Transverse colon (tissue), 4 donors: Measurements from ENCODE around the gene SHC2.

Source experiments
- EP300 ChIP-seq: sonication (generic); formaldehyde crosslinking; IDR thresholded peaks from one replicate; pipeline ENCODE4 v1.6.1; 2017; ENCODE audit warnings: antibody characterized with exemption, low read depth
- POLR2A ChIP-seq: fragments of 450-650 bp; IDR thresholded peaks from one replicate; pipeline ENCODE4 v1.6.1; 2016; ENCODE audit warnings: antibody characterized with exemption, mild to moderate bottlenecking, moderate library complexity
- POLR2AphosphoS5 ChIP-seq, 3 donors: sonication (generic); formaldehyde crosslinking; IDR thresholded peaks; one replicate each; pipeline ENCODE4 v1.6.1; 2016; ENCODE audit warnings: antibody characterized with exemption in 3 of 3
- TF ChIP-seq, protein P1 (sequence below), 5 experiments: fragments of 200-600 bp in 3 of 5; fragments of 450-650 bp in 2 of 5; sonication (generic) in 3 of 5; IDR thresholded peaks; 1 replicate in 2 of 5; 2 replicates in 3 of 5; pipeline ENCODE4 v1.5.1; 2016 to 2017; ENCODE audit warnings: antibody characterized with exemption in 5 of 5, inconsistent platforms in 3 of 5, mild to moderate bottlenecking in 2 of 5, moderate library complexity in 1 of 5

DNA sequence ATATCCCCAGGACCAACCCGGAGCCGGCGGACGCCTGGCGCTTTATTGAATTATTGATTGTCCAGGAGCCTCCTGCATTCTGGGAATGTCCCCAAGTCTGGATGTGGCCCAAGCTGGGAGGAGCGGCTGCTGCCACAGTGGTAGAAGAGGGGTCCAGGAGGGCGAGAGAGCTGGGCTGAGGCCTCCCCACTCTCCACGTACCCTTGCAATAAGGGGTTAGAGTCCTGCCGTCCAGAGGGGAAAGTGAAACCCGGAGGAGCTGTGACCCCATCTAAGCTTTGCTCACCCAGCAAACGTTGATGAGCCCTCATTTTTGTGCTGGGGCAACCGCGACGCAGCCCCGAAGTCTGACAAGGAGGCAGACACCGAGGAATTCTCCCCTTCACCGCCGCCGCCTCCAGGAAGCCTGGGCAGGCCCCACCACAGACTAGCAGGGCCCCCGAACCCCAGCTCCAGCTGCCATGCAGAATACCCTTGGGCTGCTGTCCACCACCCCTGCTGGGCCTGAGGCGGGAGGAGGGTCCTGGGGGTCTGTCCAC is 50.5 kb downstream of the SHC2 start:
- TF ChIP-seq, protein P1, sequence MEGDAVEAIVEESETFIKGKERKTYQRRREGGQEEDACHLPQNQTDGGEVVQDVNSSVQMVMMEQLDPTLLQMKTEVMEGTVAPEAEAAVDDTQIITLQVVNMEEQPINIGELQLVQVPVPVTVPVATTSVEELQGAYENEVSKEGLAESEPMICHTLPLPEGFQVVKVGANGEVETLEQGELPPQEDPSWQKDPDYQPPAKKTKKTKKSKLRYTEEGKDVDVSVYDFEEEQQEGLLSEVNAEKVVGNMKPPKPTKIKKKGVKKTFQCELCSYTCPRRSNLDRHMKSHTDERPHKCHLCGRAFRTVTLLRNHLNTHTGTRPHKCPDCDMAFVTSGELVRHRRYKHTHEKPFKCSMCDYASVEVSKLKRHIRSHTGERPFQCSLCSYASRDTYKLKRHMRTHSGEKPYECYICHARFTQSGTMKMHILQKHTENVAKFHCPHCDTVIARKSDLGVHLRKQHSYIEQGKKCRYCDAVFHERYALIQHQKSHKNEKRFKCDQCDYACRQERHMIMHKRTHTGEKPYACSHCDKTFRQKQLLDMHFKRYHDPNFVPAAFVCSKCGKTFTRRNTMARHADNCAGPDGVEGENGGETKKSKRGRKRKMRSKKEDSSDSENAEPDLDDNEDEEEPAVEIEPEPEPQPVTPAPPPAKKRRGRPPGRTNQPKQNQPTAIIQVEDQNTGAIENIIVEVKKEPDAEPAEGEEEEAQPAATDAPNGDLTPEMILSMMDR (IDR thresholded peaks at IDR 0.05): no peak
- TF ChIP-seq POLR2A (no peak), EP300 (no peak), POLR2AphosphoS5 (IDR thresholded peaks at IDR 0.05) (no peak)
